CD4-positive, CD25-positive, alpha-beta regulatory T cell (primary cell): ENCODE data around the gene CCT2. TPM values are rescaled to one million over a fixed set of nuclear protein-coding genes. Genes with fewer than 3 reads are reported as not detected.
A peak's percentile ranks its signal among the peaks of the same experiment; 100 is the strongest.

Experiments used
- ATAC-seq, 2 donors: fragments of 150-1000 bp; cut with Tn5 transposase; one replicate each; pipeline ENCODE4 v1.10.0; 2021; ENCODE audit warnings: low read depth in 2 of 2, moderate number of reproducible peaks in 2 of 2, moderate library complexity in 1 of 2
- DNase-seq, 3 donors: peaks; one replicate each; pipeline versions ENCODE4 v3.0.0 to v3.0.0-alpha.2; 2012 to 2022; ENCODE audit warnings: mixed read lengths in 1 of 3
- H3K27ac ChIP-seq: one replicate; pipeline ENCODE4 v1.7.0; 2013; ENCODE audit warnings: mild to moderate bottlenecking, low read length; ENCODE audit not compliant: insufficient read depth, poor library complexity, severe bottlenecking
- H3K27me3 ChIP-seq: one replicate; pipeline ENCODE4 v1.7.0; 2013; ENCODE audit warnings: low read length; ENCODE audit not compliant: control insufficient read depth, insufficient read depth
- H3K36me3 ChIP-seq: one replicate; pipeline ENCODE4 v1.7.0; 2013; ENCODE audit warnings: mild to moderate bottlenecking, low read length, moderate library complexity; ENCODE audit not compliant: control insufficient read depth, insufficient read depth
- H3K4me1 ChIP-seq: 2 replicates; pipeline ENCODE4 v1.7.0; 2013; ENCODE audit warnings: mild to moderate bottlenecking, low read length; ENCODE audit not compliant: insufficient read depth, control insufficient read depth, poor library complexity, severe bottlenecking
- H3K4me3 ChIP-seq: one replicate; pipeline ENCODE4 v1.7.0; 2013; ENCODE audit warnings: low read depth, mild to moderate bottlenecking, low read length, moderate library complexity
- H3K9me3 ChIP-seq, 2 experiments: 1 replicate in 1 of 2; 2 replicates in 1 of 2; pipeline ENCODE4 v1.7.0; 2013; ENCODE audit warnings: low read length in 2 of 2, mild to moderate bottlenecking in 1 of 2, moderate library complexity in 1 of 2; ENCODE audit not compliant: control insufficient read depth in 2 of 2
- H3K27ac Mint-ChIP-seq, 3 donors: one replicate each; pipeline ENCODE4 v1.8.0; 2020 to 2022; ENCODE audit warnings: mild to moderate bottlenecking in 3 of 3, mixed read lengths in 3 of 3, moderate library complexity in 2 of 3
- H3K27me3 Mint-ChIP-seq: one replicate; pipeline ENCODE4 v1.8.0; 2022; ENCODE audit warnings: mild to moderate bottlenecking, mixed read lengths
- H3K36me3 Mint-ChIP-seq: one replicate; pipeline ENCODE4 v1.8.0; 2020; ENCODE audit warnings: mixed read lengths
- H3K4me1 Mint-ChIP-seq, 4 donors: one replicate each; pipeline ENCODE4 v1.8.0; 2020 to 2022; ENCODE audit warnings: mixed read lengths in 4 of 4, mild to moderate bottlenecking in 1 of 4
- H3K4me3 Mint-ChIP-seq, 4 donors: one replicate each; pipeline ENCODE4 v1.8.0; 2020 to 2022; ENCODE audit warnings: mild to moderate bottlenecking in 4 of 4, mixed read lengths in 4 of 4, moderate library complexity in 3 of 4
- H3K9me3 Mint-ChIP-seq, 7 donors: one replicate each; pipeline ENCODE4 v1.8.0; 2020 to 2022; ENCODE audit warnings: mixed read lengths in 7 of 7, mild to moderate bottlenecking in 3 of 7, moderate library complexity in 2 of 7
- polyA plus RNA-seq, 4 donors: library from polyadenylated mRNA; unstranded; fragments of 300-500 nt; fragmentation: Illumina TruSeq; gene quantifications; one replicate each; pipeline ENCODE4 v1.2.3, GENCODE V29; 2021
- total RNA-seq: library from RNA; stranded (reverse); gene quantifications from one replicate; pipeline ENCODE4 v1.2.3, GENCODE V29; 2022

CCT2 gene
- total and polyA plus RNA-seq, 5 donors from 2014 or later, result 149 to 166 (median 163) TPM

DNA sequence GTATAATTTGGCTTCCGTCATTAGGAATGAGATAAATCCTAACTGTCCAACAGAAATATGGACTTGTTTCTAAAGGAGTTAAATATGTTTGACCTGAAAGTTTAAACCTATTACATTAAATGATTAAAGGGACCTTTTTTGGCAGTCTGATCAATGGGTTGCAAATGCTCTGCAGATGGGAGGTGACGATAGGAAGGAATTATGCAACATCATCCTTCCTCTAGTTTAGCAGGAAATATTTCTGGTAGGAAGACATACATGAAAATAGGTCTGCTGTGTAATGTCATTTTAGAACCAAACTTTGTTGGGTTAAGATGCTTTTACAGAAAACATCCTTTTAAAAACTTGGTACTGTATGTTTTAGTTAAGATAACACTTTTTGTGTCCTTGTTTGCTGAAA, 22.9 kb downstream of the CCT2 start:
- Mint-ChIP-seq H3K27me3 (peaks cover 5% of the 10 kb centered on the region), H3K27ac (no peak overlapping the region), H3K4me1 (no peaks in the 10 kb centered on the region), H3K36me3 (peaks cover 5% of the 10 kb centered on the region), H3K9me3 (no peaks in the 10 kb centered on the region), H3K4me3 (no peak overlapping the region)
- no peak overlapping the region for H3K4me3 ChIP-seq
- ATAC-seq (no peak), DNase-seq (no peak)
- H3K27me3 ChIP-seq, result no peaks in the 10 kb centered on the region
- no peaks in the 10 kb centered on the region for H3K9me3 ChIP-seq
- H3K27ac ChIP-seq, result no peak overlapping the region
- no peaks in the 10 kb centered on the region for H3K4me1 ChIP-seq
- H3K36me3 ChIP-seq, result no peaks in the 10 kb centered on the region

DNA sequence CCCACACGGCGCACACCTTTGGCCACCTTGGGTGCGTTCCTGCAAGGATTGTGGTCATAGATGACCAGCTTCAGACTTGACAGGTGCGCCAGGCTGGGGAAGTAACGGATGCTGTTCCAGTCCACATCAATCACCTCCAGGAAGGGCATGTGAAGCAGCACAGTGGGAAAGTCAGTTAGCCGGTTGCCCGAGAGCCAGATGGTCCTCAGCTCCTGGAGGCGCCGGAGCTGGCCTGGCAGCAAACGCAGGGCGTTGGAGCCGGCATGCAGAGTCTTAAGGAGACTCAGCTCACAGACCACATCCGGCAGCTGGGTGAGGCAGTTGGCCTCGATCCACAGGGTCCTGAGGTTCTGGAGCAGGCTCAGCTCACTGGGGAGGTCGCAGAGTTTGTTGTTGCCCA, 24.9 kb downstream of the CCT2 start:
- H3K9me3 Mint-ChIP-seq, result no peaks in the 10 kb centered on the region
- ATAC-seq, result no peak

DNA sequence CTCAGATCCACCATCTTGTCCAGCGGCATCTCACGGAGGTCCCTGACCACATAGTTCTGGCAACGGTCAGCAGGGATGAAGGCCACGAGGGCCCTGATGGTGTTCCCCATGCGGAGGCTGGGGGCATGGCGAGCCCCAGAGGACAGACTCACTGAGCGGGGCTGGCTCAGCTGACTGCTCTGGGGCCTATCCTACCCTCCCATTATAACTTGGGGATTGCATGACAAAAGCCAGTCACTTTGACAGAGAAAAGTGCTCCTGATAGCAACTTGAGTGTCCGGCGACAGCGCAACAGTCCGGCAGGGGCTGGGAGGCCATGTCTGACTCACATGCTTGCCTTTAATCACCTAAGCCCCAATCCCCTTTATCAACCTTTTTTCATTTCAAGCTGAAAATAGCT, 25.5 kb downstream of the CCT2 start, which contains the start of gene LRRC10:
TSS of gene LRRC10 (minus strand) at position 179 of the 400 bp plus-strand sequence. CDS start at position 110, 69 bp downstream.
- no peaks in the 10 kb centered on the region for H3K27me3 ChIP-seq
- H3K36me3 ChIP-seq, result no peaks in the 10 kb centered on the region
- Mint-ChIP-seq H3K4me1 (no peaks in the 10 kb centered on the region), H3K27me3 (peaks cover 9% of the 10 kb centered on the region), H3K4me3 (no peak within 1 kb of the TSS), H3K9me3 (no peaks in the 10 kb centered on the region), H3K27ac (no peak within 1 kb of the TSS), H3K36me3 (peaks cover 3% of the 10 kb centered on the region)
- ATAC-seq (no peak), DNase-seq (no peak)
- no peaks in the 10 kb centered on the region for H3K9me3 ChIP-seq
- H3K4me3 ChIP-seq, result no peak within 1 kb of the TSS
- H3K4me1 ChIP-seq, result no peaks in the 10 kb centered on the region
- H3K27ac ChIP-seq, result no peak within 1 kb of the TSS

More for the DNA sequence above, 24.9 kb downstream of the CCT2 start:
- H3K36me3 ChIP-seq, result no peaks in the 10 kb centered on the region
- H3K27me3 ChIP-seq, result no peaks in the 10 kb centered on the region
- H3K9me3 ChIP-seq, result no peaks in the 10 kb centered on the region
- Mint-ChIP-seq H3K27ac (no peak overlapping the region), H3K27me3 (peaks cover 9% of the 10 kb centered on the region), H3K36me3 (no peaks in the 10 kb centered on the region), H3K4me3 (no peak overlapping the region), H3K4me1 (no peaks in the 10 kb centered on the region)
- DNase-seq, result no peak
- no peak overlapping the region for H3K4me3 ChIP-seq
- H3K27ac ChIP-seq, result no peak overlapping the region
- H3K4me1 ChIP-seq, result no peaks in the 10 kb centered on the region

DNA sequence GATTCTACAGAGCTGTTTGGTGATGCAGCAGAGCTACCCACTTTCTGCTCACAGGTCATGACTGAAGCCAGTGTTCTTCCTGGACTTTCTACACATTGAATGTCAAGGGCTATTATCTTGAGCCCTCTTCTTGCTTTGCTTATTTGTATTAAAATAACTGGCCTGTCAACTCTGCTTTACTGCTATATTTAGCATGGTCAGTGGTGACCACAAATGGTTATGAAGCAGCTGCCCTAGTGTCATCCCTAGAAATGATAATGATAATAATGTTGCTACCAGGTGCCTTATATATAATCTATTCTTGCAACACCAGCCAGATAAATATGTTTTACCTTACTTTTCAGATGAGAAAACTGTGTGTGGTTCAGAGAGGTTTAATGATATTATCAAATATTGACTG, 28.1 kb downstream of the CCT2 start:
- no peak overlapping the region for H3K27ac ChIP-seq
- no peaks in the 10 kb centered on the region for H3K4me1 ChIP-seq
- Mint-ChIP-seq H3K9me3 (peaks cover 0 to 1% (median 0%) of the 10 kb centered on the region in 7 donors), H3K36me3 (peaks cover 4% of the 10 kb centered on the region), H3K4me3 (no peak overlapping the region), H3K27me3 (peaks cover 9% of the 10 kb centered on the region), H3K4me1 (no peaks in the 10 kb centered on the region), H3K27ac (peak overlapping the region in 1 of 3 donors; percentile 3)
- ATAC-seq (no peak), DNase-seq (no peak)
- H3K36me3 ChIP-seq, result no peaks in the 10 kb centered on the region
- H3K9me3 ChIP-seq, result no peaks in the 10 kb centered on the region
- H3K4me3 ChIP-seq, result no peak overlapping the region
- H3K27me3 ChIP-seq, result no peaks in the 10 kb centered on the region

DNA sequence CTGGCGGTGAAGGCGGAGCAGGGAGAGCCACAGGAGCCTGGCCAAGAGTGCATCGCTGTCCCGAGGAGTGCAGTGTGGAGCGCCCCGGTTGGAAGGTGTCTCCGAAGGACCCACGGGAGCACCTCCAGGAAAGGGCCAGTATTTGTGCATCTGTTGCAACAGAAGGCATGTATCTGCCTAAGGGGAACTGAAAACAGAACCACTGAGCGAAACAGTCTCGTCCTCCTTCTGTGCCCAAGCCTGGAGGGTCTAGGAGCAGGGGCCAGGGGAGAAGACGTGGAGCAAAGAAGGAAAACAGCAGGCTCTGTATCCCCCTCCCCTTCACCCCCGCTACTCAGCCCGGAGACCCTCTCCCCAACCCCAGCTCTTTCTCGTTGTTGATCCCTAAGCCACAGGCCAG, 30.8 kb downstream of the CCT2 start:
- ATAC-seq (no peak), DNase-seq (no peak)
- no peak overlapping the region for H3K27ac Mint-ChIP-seq
- H3K36me3 Mint-ChIP-seq, result peaks cover 4% of the 10 kb centered on the region
- peaks cover 0 to 1% (median 0%) of the 10 kb centered on the region in 7 donors for H3K9me3 Mint-ChIP-seq
- no peak overlapping the region for H3K4me3 ChIP-seq
- H3K4me1 Mint-ChIP-seq, result no peaks in the 10 kb centered on the region
- H3K4me1 ChIP-seq, result no peaks in the 10 kb centered on the region
- H3K27me3 Mint-ChIP-seq, result peaks cover 9% of the 10 kb centered on the region
- H3K27me3 ChIP-seq, result no peaks in the 10 kb centered on the region
- no peaks in the 10 kb centered on the region for H3K9me3 ChIP-seq
- H3K4me3 Mint-ChIP-seq, result no peak overlapping the region
- no peaks in the 10 kb centered on the region for H3K36me3 ChIP-seq
- H3K27ac ChIP-seq, result no peak overlapping the region

DNA sequence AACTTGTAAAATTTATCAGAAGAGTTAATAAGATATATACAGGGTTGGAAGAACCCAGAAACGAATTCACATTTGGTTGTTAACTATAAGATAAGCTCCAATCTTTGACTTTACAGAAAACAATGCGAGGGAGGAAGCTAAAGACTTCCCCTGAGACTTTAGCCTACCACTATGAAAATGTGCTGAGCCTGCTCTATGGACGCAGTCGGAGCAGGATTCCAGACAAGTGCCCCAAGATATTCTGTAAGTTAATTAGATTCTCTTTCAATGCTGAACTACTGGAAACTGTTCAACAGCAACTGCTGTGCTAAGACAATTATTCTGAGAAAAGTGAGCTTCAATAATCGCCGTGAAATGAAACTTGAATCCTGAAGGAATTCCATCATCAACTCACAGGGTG, 33.8 kb downstream of the CCT2 start:
- Histone ChIP-seq H3K27ac (no peak overlapping the region), H3K36me3 (no peaks in the 10 kb centered on the region), H3K4me3 (no peak overlapping the region), H3K4me1 (no peaks in the 10 kb centered on the region), H3K27me3 (no peaks in the 10 kb centered on the region), H3K9me3 (no peaks in the 10 kb centered on the region)
- Mint-ChIP-seq H3K36me3 (peaks cover 4% of the 10 kb centered on the region), H3K4me3 (no peak overlapping the region), H3K27ac (no peak overlapping the region), H3K4me1 (no peaks in the 10 kb centered on the region), H3K27me3 (peaks cover 6% of the 10 kb centered on the region), H3K9me3 (peaks cover 0 to 1% (median 0%) of the 10 kb centered on the region in 7 donors)
- no peak for DNase-seq
- ATAC-seq, result no peak

DNA sequence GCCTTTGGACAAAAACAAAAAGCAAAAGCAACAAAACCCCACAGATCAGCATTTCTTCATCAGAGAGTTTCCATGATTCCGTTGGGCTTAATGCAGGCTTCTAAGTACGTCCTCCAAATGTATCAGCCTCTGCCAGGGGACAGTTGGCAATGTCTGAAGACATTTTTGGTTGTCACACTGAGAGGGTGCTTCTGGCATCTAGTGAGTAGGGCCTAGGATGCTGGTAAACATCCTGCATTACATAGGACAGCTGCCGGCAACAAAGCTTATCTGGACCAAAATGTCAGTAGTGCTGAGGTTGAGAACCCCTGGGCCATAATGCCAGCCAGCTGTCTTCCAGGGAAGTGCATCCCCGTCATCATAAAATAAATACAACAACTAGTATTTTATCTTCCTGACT, 34.8 kb downstream of the CCT2 start:
- ATAC-seq (no peak), DNase-seq (no peak)
- Mint-ChIP-seq H3K36me3 (peaks cover 4% of the 10 kb centered on the region), H3K27ac (no peak overlapping the region), H3K27me3 (peaks cover 10% of the 10 kb centered on the region), H3K9me3 (peaks cover 0 to 1% (median 0%) of the 10 kb centered on the region in 7 donors), H3K4me1 (no peaks in the 10 kb centered on the region), H3K4me3 (no peak overlapping the region)
- Histone ChIP-seq H3K36me3 (no peaks in the 10 kb centered on the region), H3K27ac (no peak overlapping the region), H3K4me1 (no peaks in the 10 kb centered on the region), H3K27me3 (no peaks in the 10 kb centered on the region), H3K4me3 (no peak overlapping the region), H3K9me3 (no peaks in the 10 kb centered on the region)

DNA sequence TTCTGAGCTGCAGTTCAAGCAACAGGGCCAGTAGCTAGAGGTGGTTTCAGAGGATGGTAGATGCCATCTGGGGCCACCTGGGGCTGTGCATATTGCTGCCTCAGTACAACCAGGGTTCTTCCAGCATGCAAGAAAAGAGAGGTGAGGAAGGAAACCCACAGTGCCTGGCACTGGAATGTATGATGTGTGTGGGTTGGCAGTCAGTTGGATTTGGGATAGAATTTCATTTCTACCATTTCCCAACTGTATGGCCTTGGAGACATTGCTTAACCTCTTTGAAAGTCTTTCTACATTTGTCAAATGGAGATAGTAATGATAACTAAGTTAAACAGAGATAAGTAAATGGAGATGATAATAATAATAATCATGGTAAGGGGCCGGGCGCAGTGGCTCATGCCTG, 35.7 kb downstream of the CCT2 start:
- Mint-ChIP-seq H3K4me1 (no peaks in the 10 kb centered on the region), H3K27ac (no peak overlapping the region), H3K4me3 (no peak overlapping the region), H3K27me3 (peaks cover 15% of the 10 kb centered on the region), H3K36me3 (no peaks in the 10 kb centered on the region), H3K9me3 (no peaks in the 10 kb centered on the region)
- H3K36me3 ChIP-seq, result no peaks in the 10 kb centered on the region
- H3K4me1 ChIP-seq, result no peaks in the 10 kb centered on the region
- H3K27ac ChIP-seq, result no peak overlapping the region
- ATAC-seq, result no peak
- no peaks in the 10 kb centered on the region for H3K9me3 ChIP-seq
- no peaks in the 10 kb centered on the region for H3K27me3 ChIP-seq
- no peak for DNase-seq
- H3K4me3 ChIP-seq, result no peak overlapping the region
